Esophagus squamous epithelium (tissue), 4 donors: Measurements from ENCODE around the gene TXNDC11.

Source experiments
- POLR2A ChIP-seq, 4 donors: fragments of 450-650 bp; IDR thresholded peaks; one replicate each; pipeline ENCODE4 v1.6.1; 2017; ENCODE audit warnings: antibody characterized with exemption in 4 of 4, mild to moderate bottlenecking in 4 of 4, moderate library complexity in 3 of 4
- TF ChIP-seq, protein P1 (sequence below), 6 experiments: fragments of 450-650 bp in 4 of 6; fragments of 200-600 bp in 2 of 6; sonication (generic) in 2 of 6; IDR thresholded peaks; one replicate each; pipeline ENCODE4 v1.5.1; 2016 to 2019; ENCODE audit warnings: antibody characterized with exemption in 6 of 6, mild to moderate bottlenecking in 4 of 6, moderate library complexity in 4 of 6

DNA sequence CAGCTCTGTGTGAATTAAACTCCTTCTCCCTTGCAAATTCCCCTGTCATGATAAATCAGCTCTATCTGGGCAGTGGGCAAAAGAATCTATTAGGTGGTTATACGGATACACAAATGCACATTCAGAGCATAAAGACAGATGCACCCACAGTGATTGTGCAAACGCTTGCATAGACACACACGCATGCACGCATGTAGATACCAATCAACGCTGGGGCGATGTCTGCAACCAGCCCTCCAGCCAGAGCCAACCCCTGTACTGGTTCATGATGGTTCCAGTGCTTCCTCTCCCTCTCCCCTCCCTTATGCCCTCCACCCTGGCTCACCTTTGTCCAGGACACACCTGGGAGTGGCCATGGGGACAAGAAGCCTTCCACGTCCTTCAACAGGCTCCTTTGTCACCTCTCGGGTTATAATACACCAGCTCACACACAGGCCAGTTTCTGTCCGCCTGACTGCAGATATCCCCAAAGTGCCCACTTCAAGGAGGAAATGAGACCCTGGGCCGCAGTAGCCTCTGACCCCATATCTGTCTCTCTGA lies 107.5 kb downstream of the TXNDC11 start:
- TF ChIP-seq, protein P1, sequence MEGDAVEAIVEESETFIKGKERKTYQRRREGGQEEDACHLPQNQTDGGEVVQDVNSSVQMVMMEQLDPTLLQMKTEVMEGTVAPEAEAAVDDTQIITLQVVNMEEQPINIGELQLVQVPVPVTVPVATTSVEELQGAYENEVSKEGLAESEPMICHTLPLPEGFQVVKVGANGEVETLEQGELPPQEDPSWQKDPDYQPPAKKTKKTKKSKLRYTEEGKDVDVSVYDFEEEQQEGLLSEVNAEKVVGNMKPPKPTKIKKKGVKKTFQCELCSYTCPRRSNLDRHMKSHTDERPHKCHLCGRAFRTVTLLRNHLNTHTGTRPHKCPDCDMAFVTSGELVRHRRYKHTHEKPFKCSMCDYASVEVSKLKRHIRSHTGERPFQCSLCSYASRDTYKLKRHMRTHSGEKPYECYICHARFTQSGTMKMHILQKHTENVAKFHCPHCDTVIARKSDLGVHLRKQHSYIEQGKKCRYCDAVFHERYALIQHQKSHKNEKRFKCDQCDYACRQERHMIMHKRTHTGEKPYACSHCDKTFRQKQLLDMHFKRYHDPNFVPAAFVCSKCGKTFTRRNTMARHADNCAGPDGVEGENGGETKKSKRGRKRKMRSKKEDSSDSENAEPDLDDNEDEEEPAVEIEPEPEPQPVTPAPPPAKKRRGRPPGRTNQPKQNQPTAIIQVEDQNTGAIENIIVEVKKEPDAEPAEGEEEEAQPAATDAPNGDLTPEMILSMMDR (IDR thresholded peaks at IDR 0.05), result no peak
- TF ChIP-seq POLR2A (IDR thresholded peaks at IDR 0.05), result no peak
